Astrocyte (in vitro differentiated cells and primary cell): ENCODE results near the gene STIM1.

Experiments used
- CTCF ChIP-seq: IDR thresholded peaks from 2 replicates; pipeline ENCODE4 v1.5.1; 2011; ENCODE audit warnings: low read depth, mild to moderate bottlenecking, inconsistent platforms, low read length, moderate library complexity; ENCODE audit not compliant: insufficient read depth
- EZH2 ChIP-seq: IDR thresholded peaks from 2 replicates; pipeline ENCODE4 v1.6.1; 2012; ENCODE audit warnings: mild to moderate bottlenecking, low read length, inconsistent platforms; ENCODE audit not compliant: insufficient read depth

GRCh38 chr11:4087551-4087950 is 232.1 kb downstream of the STIM1 start:
- peak; percentile 38 for TF ChIP-seq CTCF
- no peak for TF ChIP-seq EZH2
